Measurements from ENCODE around the gene CPLX4. TPM values are rescaled to one million over a fixed set of nuclear protein-coding genes. Genes with fewer than 3 reads are reported as not detected.

Gene CPLX4, protein sequence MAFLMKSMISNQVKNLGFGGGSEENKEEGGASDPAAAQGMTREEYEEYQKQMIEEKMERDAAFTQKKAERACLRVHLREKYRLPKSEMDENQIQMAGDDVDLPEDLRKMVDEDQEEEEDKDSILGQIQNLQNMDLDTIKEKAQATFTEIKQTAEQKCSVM
- not detected in 2 replicates for total RNA-seq

DNA sequence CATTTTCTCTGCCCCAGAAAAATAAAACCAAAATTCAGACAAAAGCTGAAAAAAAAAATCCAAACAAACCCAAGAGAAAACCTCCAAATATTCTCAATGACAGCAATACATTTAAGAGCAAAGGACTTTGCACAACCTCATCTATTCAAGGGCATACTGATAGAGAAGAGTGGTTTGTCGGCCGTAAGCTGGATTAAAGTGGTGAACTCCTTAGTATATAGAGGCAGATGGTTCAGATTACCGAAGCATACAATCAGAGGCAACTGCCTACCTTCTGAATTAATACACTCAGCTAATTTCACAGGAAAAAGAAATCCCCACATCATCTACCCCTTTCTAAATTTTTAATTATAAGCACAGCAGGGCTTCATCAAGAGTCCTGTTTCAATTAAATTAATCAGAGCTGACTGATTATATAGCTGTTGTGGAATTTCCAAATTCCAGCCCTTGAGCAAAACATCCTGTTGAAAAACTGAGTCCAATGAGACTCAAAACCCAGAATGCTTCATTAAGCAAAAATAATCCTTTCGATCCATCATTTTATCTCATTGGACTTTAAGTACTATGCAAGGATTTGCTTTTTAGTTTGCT, at the start of gene CPLX4:
TSS of gene CPLX4 (minus strand) at position 190 of the 591 bp plus-strand sequence. CDS start at position 3, 187 bp downstream.

DNA sequence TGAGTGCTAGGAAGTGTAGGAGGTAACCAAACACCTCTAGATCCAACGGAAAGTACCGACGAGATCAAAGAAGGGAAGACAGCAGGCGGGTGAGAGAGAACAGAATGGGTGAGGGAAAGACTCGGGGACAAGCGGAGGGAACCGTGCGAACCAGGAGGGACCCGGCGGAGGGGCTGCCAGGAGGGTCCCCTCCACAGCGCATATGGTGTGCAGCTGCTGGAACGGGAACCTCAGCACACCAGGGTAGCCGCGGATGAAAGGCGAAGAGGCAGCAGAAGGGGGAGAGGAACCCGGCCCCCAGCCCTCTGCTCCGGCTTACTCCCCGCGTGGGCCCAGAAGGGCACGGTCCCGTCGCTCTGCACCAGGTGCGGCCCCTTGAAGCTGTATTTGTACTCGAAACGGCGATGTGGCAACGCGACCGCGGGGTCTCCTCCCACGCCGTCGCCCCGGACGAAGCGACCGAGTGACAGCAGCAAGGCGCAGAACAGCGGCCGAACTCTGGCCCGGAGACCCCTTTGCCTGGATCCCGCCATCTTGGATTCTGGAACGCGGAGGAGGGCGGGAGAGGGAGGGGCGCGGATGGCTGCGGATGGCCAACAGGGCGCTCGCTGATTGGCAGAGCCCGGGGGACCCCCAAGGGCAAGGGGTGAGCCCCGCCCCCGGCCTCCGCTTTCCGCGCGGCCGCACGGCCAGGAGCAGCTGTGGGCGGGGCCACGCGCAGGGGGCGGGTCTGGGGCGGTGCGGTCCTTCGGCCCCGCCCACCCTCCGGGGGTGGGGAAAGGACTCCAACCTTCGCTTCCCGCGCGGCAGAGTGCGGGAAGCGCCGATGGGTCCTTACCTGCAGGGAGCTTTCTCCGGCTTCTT, 40.5 kb upstream of the CPLX4 start, which contains the start of gene LMAN1:
TSS of gene LMAN1 (minus strand) at position 554 of the 864 bp plus-strand sequence. CDS start at position 533, 21 bp downstream.

GRCh38 chr18:59272891-59273758, 45.3 kb downstream of the CPLX4 start, which contains the start of gene RAX:
TSS of gene RAX (minus strand) at chr18:59273454. CDS start at chr18:59273206, 248 bp downstream.

Other genes with a start within 250 kb of the CPLX4 start
- gene SEC11C, start 178.8 kb downstream of the CPLX4 start, total RNA-seq: 25.7 and 105 TPM in 2 replicates
- gene GRP, start 98.5 kb downstream of the CPLX4 start, total RNA-seq: not detected in 2 replicates
- gene RAX, start 45.2 kb downstream of the CPLX4 start, total RNA-seq: not detected in 2 replicates
- 148 and 341 TPM in 2 replicates for gene LMAN1, start 40.6 kb upstream of the CPLX4 start, total RNA-seq